HL-60 (cell line): ENCODE data around the gene AZIN2.

Experiments used
- POLR2AphosphoS5 ChIP-seq: IDR thresholded peaks from 2 replicates; pipeline ENCODE4 v1.6.1; 2012; ENCODE audit warnings: low read depth
- TF ChIP-seq, protein P1 (sequence below): IDR thresholded peaks from one replicate; pipeline ENCODE4 v1.5.1; 2011; ENCODE audit warnings: low read length, control low read depth, inconsistent platforms; ENCODE audit not compliant: insufficient read depth

DNA sequence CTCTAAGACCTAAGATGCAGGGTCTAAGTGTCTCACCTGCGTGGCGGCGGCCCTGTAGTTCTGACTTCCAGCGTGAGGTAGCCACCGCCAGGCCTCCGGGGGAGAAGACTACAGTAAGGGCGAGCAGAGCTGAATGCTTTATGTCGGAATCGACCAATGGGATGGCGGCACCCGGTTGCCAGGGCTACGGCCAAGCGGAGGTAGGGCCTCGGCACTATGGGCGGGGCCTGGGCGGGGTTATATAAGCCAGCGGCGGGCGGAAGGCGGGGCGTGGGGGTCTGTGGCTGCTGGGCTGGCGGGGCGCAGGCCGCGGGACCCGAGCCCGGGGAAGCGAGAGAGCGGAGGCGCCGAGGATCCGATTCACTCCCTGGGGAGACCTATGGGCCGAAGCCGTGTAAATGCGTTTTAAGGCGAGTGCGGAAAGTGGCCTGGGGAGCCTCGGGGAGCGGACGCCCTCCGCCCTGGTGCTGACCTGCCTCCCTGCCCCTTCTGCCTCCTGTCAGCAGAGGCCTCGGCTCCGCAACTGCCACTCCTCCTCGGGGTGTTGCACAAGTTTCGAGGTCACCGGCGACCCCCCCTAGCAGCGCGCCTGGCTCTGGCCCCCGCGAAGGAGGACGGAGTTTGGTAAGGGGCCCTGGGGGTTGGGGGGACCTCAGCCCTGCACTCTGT lies at the start of gene AZIN2:
- TF ChIP-seq, protein P1, sequence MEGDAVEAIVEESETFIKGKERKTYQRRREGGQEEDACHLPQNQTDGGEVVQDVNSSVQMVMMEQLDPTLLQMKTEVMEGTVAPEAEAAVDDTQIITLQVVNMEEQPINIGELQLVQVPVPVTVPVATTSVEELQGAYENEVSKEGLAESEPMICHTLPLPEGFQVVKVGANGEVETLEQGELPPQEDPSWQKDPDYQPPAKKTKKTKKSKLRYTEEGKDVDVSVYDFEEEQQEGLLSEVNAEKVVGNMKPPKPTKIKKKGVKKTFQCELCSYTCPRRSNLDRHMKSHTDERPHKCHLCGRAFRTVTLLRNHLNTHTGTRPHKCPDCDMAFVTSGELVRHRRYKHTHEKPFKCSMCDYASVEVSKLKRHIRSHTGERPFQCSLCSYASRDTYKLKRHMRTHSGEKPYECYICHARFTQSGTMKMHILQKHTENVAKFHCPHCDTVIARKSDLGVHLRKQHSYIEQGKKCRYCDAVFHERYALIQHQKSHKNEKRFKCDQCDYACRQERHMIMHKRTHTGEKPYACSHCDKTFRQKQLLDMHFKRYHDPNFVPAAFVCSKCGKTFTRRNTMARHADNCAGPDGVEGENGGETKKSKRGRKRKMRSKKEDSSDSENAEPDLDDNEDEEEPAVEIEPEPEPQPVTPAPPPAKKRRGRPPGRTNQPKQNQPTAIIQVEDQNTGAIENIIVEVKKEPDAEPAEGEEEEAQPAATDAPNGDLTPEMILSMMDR, result no peak
- TF ChIP-seq POLR2AphosphoS5, result no peak
